ENCODE measurements around the gene GEMIN4. TPM values are rescaled to one million over a fixed set of nuclear protein-coding genes. Genes with fewer than 3 reads are reported as not detected.

GEMIN4 gene
- total and polyA plus RNA-seq, 4 donors, result 2.8 to 7.0 (median 5.9) TPM

GRCh38 chr17:773467-774312, 21.6 kb upstream of the GEMIN4 start:
- Histone ChIP-seq H3K4me3 (ENCODE audit: low read depth in 1 of 3, low read length in 3 of 3) (no peak overlapping the region), H3K27me3 (ENCODE audit: control insufficient read depth in 4 of 4, insufficient read depth in 4 of 4, low read length in 3 of 4) (no peaks in the 10 kb centered on the region), H3K9ac (ENCODE audit: low read depth in 1 of 2, low read length in 2 of 2) (no peak overlapping the region), H3K27ac (ENCODE audit: low read depth in 1 of 2, low read length in 2 of 2) (no peak overlapping the region), H3K4me1 (ENCODE audit: control insufficient read depth in 4 of 4, insufficient read depth in 4 of 4, low read length in 3 of 4) (no peaks in the 10 kb centered on the region), H3K36me3 (ENCODE audit: control insufficient read depth in 4 of 4, insufficient read depth in 3 of 4, low read depth in 1 of 4, low read length in 3 of 4) (peaks cover 10 to 74% (median 62%) of the 10 kb centered on the region in 4 donors), H3K9me3 (ENCODE audit: control insufficient read depth in 4 of 4, low read length in 3 of 4) (no peaks in the 10 kb centered on the region)
- DNase-seq (ENCODE audit: low spot score), result no peak
- no peak for TF ChIP-seq YY1 (IDR thresholded peaks at IDR 0.05)
- TF ChIP-seq GABPA (IDR thresholded peaks at IDR 0.05 in 1 of 2, conservative IDR thresholded peaks at IDR 0.05 in 1 of 2), result no peak
- TF ChIP-seq ZBTB33 (IDR thresholded peaks at IDR 0.05), result no peak
- TF ChIP-seq HNF4A (conservative IDR thresholded peaks at IDR 0.05), result no peak
- TF ChIP-seq JUND (IDR thresholded peaks at IDR 0.05), result no peak
- TF ChIP-seq SP1 (IDR thresholded peaks at IDR 0.05), result no peak
- no peak for TF ChIP-seq HNF4G (IDR thresholded peaks at IDR 0.05)
- TF ChIP-seq NR2F2 (IDR thresholded peaks at IDR 0.05), result no peak
- TF ChIP-seq MAX (IDR thresholded peaks at IDR 0.05), result no peak
- TF ChIP-seq FOXA1 (IDR thresholded peaks at IDR 0.05), result no peak
- TF ChIP-seq ATF3 (IDR thresholded peaks at IDR 0.05), result no peak
- TF ChIP-seq TAF1 (conservative IDR thresholded peaks at IDR 0.05), result no peak
- no peak for TF ChIP-seq FOXA2 (IDR thresholded peaks at IDR 0.05)
- TF ChIP-seq REST (IDR thresholded peaks at IDR 0.05), result no peak
- TF ChIP-seq RAD21 (IDR thresholded peaks at IDR 0.05), result no peak
- no peak for TF ChIP-seq RXRA (IDR thresholded peaks at IDR 0.05)
- TF ChIP-seq CTCF (IDR thresholded peaks at IDR 0.05; ENCODE audit: low read depth, low read length, missing input control), result no peak
- no peak for TF ChIP-seq EGR1 (IDR thresholded peaks at IDR 0.05; ENCODE audit: low read depth in 2 of 2)
- 90% methylated on average over 14 of the region's 14 CpGs for WGBS
